Sigmoid colon (tissue), 7 donors: Measurements from ENCODE around the gene ZFP28. TPM values are rescaled to one million over a fixed set of nuclear protein-coding genes. Genes with fewer than 3 reads are reported as not detected.

Experiments used
- DNase-seq: peaks from one replicate; pipeline ENCODE4 v3.0.0-alpha.2; 2019
- H3K27ac ChIP-seq, 4 donors: fragments of 200-600 bp; sonication (generic); one replicate each; pipeline ENCODE4 v1.5.1; 2016 to 2019; ENCODE audit warnings: mild to moderate bottlenecking in 1 of 4
- H3K27me3 ChIP-seq, 3 donors: fragments of 200-600 bp; sonication (generic); one replicate each; pipeline ENCODE4 v1.5.1; 2019; ENCODE audit warnings: mild to moderate bottlenecking in 1 of 3
- H3K36me3 ChIP-seq, 4 donors: fragments of 200-600 bp; sonication (generic); one replicate each; pipeline ENCODE4 v1.5.1; 2016 to 2019
- H3K4me1 ChIP-seq, 4 donors: fragments of 200-600 bp; sonication (generic); one replicate each; pipeline ENCODE4 v1.5.1; 2017 to 2019
- H3K4me3 ChIP-seq, 4 donors: fragments of 200-600 bp; sonication (generic); one replicate each; pipeline ENCODE4 v1.5.1; 2017 to 2019; ENCODE audit warnings: mild to moderate bottlenecking in 2 of 4, moderate library complexity in 1 of 4
- H3K9me3 ChIP-seq, 4 donors: fragments of 200-600 bp in 3 of 4; sonication (generic) in 3 of 4; one replicate each; pipeline versions ENCODE4 v1.5.1 to v1.6.1; 2013 to 2019
- CTCF ChIP-seq, 4 experiments: fragments of 450-650 bp in 3 of 4; fragments of 200-600 bp in 1 of 4; IDR thresholded peaks; one replicate each; pipeline ENCODE4 v1.5.1; 2016 to 2019; ENCODE audit warnings: antibody characterized with exemption in 4 of 4, mild to moderate bottlenecking in 3 of 4, moderate library complexity in 2 of 4
- EP300 ChIP-seq, 4 donors: sonication (generic); formaldehyde crosslinking; IDR thresholded peaks; one replicate each; pipeline ENCODE4 v1.6.1; 2017; ENCODE audit warnings: antibody characterized with exemption in 4 of 4
- POLR2A ChIP-seq, 2 donors: fragments of 450-650 bp; IDR thresholded peaks; one replicate each; pipeline ENCODE4 v1.6.1; 2016; ENCODE audit warnings: antibody characterized with exemption in 2 of 2, mild to moderate bottlenecking in 2 of 2, moderate library complexity in 2 of 2
- POLR2AphosphoS5 ChIP-seq, 4 donors: sonication (generic); formaldehyde crosslinking; IDR thresholded peaks; one replicate each; pipeline ENCODE4 v1.6.1; 2017; ENCODE audit warnings: antibody characterized with exemption in 4 of 4
- WGBS, 2 donors: extraction: QIAGEN DNeasy Blood & Tissue Kit; methylation state at CpG; one replicate each; pipeline ENCODE4 v1.1.7; 2013; 5-methylcytosine and 5-hydroxymethylcytosine counted together
- intact Hi-C: fragments of 100-400 bp; cut with DNase I; formaldehyde crosslinking; loops from one replicate; pipeline ENCODE4 v1.15.1; 2023
- polyA plus RNA-seq, 3 donors: library from polyadenylated mRNA; stranded (reverse); fragments of 200-250 nt; gene quantifications; one replicate each; pipeline ENCODE4 v1.2.3, GENCODE V29; 2013
- total RNA-seq, 4 donors: library from RNA; depleted of rRNA; stranded (reverse); fragments of >200 nt; gene quantifications; one replicate each; pipeline ENCODE4 v1.1.0, GENCODE V29; 2016
- donor health status: healthy with polysubstance abuse.
- donor health status: Bipolar disorder and iron deficiency.
- donor health status: healthy.

Gene ZFP28
- total RNA-seq (10 to 100 TPM in 3 of 4 donors, 1 to 10 TPM in 1; 9.6 to 11.2 (median 10.6) TPM), polyA plus RNA-seq (1 to 10 TPM; 1.2 to 1.8 (median 1.6) TPM)

- Histone ChIP-seq H3K9me3 (peaks cover 2 to 36% (median 22%) of the 10 kb centered on the region in 4 donors), H3K27me3 (no peaks in the 10 kb centered on the region), H3K36me3 (peaks cover 0 to 38% (median 7%) of the 10 kb centered on the region in 4 donors), H3K4me1 (peaks cover 0 to 22% (median 17%) of the 10 kb centered on the region in 4 donors), H3K27ac (peak within 1 kb of the TSS; percentile 88 to 92 (median 90)), H3K4me3 (peak within 1 kb of the TSS; percentile 69 to 85 (median 82))
- 2 to 3% methylated on average over 55 to 57 of the region's 65 CpGs for WGBS, 2 donors
- intact Hi-C loops, result loop anchor here (1.0 kb wide), 3 partner anchors 28 to 62 kb away; partner anchors contain the start of genes ZNF470 and ZNF667
- TF ChIP-seq CTCF (IDR thresholded peaks at IDR 0.05) (no peak), POLR2A (IDR thresholded peaks at IDR 0.05) (no peak), POLR2AphosphoS5 (IDR thresholded peaks at IDR 0.05) (no peak), EP300 (IDR thresholded peaks at IDR 0.05) (no peak)
- no peak for DNase-seq
Measured at GRCh38 chr19:56538761-56539263, at the start of gene ZFP28. TSS of gene ZFP28 (plus strand) at chr19:56538948. CDS start at chr19:56539019, 71 bp downstream.

- H3K36me3 ChIP-seq, result peaks cover 2 to 26% (median 5%) of the 10 kb centered on the region in 4 donors
- TF ChIP-seq POLR2AphosphoS5 (IDR thresholded peaks at IDR 0.05) (no peak), EP300 (IDR thresholded peaks at IDR 0.05) (no peak), POLR2A (IDR thresholded peaks at IDR 0.05) (no peak), CTCF (IDR thresholded peaks at IDR 0.05) (no peak)
- H3K27me3 ChIP-seq, result no peaks in the 10 kb centered on the region
- 91 to 94% methylated on average over 3 of the region's 3 CpGs for WGBS, 2 donors
- intact Hi-C loops, result no loop called here
- peaks cover 0 to 41% (median 8%) of the 10 kb centered on the region in 4 donors for H3K9me3 ChIP-seq
- no peak overlapping the region for H3K27ac ChIP-seq
- H3K4me1 ChIP-seq, result no peaks in the 10 kb centered on the region
- no peak overlapping the region for H3K4me3 ChIP-seq
- no peak for DNase-seq
Measured at GRCh38 chr19:56491399-56491798, 47.3 kb upstream of the ZFP28 start.

- no peak for DNase-seq
- H3K9me3 ChIP-seq, result peaks cover 0 to 11% (median 0%) of the 10 kb centered on the region in 4 donors
- TF ChIP-seq POLR2AphosphoS5 (IDR thresholded peaks at IDR 0.05), result no peak
- TF ChIP-seq EP300 (IDR thresholded peaks at IDR 0.05), result no peak
- TF ChIP-seq POLR2A (IDR thresholded peaks at IDR 0.05), result no peak
- no peak for TF ChIP-seq CTCF (IDR thresholded peaks at IDR 0.05)
- no peak overlapping the region for H3K27ac ChIP-seq
- H3K4me3 ChIP-seq, result no peak overlapping the region
- intact Hi-C loops, result no loop called here
- no peaks in the 10 kb centered on the region for H3K27me3 ChIP-seq
- H3K4me1 ChIP-seq, result peaks cover 0 to 12% (median 6%) of the 10 kb centered on the region in 4 donors
- 88 to 93% methylated on average over 2 of the region's 2 CpGs for WGBS, 2 donors
- H3K36me3 ChIP-seq, result no peaks in the 10 kb centered on the region
Measured at GRCh38 chr19:56504581-56504980, 34.2 kb upstream of the ZFP28 start.

GRCh38 chr19:56507446-56508289 is 31.1 kb upstream of the ZFP28 start, which contains the start of gene ZNF471:
TSS of gene ZNF471 (plus strand) at chr19:56507855. CDS start at chr19:56511572, 3,717 bp downstream.
- Histone ChIP-seq H3K4me3 (peak within 1 kb of the TSS; percentile 68 to 82 (median 80)), H3K4me1 (peaks cover 0 to 12% (median 6%) of the 10 kb centered on the region in 4 donors), H3K36me3 (peaks cover 0 to 13% (median 4%) of the 10 kb centered on the region in 4 donors), H3K27ac (peak within 1 kb of the TSS; percentile 94 to 99 (median 96)), H3K9me3 (peaks cover 0 to 12% (median under 1%) of the 10 kb centered on the region in 4 donors), H3K27me3 (no peaks in the 10 kb centered on the region)
- DNase-seq, result peak; percentile 99
- intact Hi-C loops, result loop anchor here (1.0 to 5.0 kb wide), 3 partner anchors 30 to 115 kb away; partner anchors contain the start of genes ZFP28, ZNF582 and ZNF667
- 3% methylated on average over 74 of the region's 74 CpGs for WGBS, 2 donors
- TF ChIP-seq POLR2AphosphoS5 (IDR thresholded peaks at IDR 0.05) (peak in 3 of 4 donors; percentile 44 to 64 (median 58)), POLR2A (IDR thresholded peaks at IDR 0.05) (no peak)
